IMR-90 (cell line): ENCODE results near the gene SOX6. TPM values are rescaled to one million over a fixed set of nuclear protein-coding genes. Genes with fewer than 3 reads are reported as not detected.

ENCODE experiments used
- ATAC-seq: fragments of 200-7000 bp; cut with Tn5 transposase; 2 replicates; pipeline ENCODE4 v1.9.1; 2020; ENCODE audit warnings: low read depth, mild to moderate bottlenecking, moderate library complexity
- BruUV-seq: library from RNA; stranded (reverse); fragments of 400-500 nt; replicated peaks from 2 replicates; lab custom pipeline; 2021; lab: Mats Ljungman, UMichigan
- CTCF ChIA-PET: fragments of 300-600 bp; formaldehyde crosslinking; extraction: SDS; loops from one replicate; lab custom pipeline; 2021; ENCODE audit warnings: antibody characterized with exemption; lab: Yijun Ruan, JAX
- POLR2A ChIA-PET: fragments of 300-600 bp; sonication (Branson Sonifier 250); formaldehyde crosslinking; loops from one replicate; lab custom pipeline; 2022; ENCODE audit warnings: antibody characterized with exemption; ENCODE audit not compliant: unreplicated experiment; lab: Charles Lee
- DNase-seq: peaks from one replicate; pipeline ENCODE4 v3.0.0; 2013
- H2AFZ ChIP-seq: replicated peaks from 2 replicates; pipeline ENCODE3; 2013; ENCODE audit warnings: low read length, mild to moderate bottlenecking; ENCODE audit not compliant: poor library complexity
- H2AK5ac ChIP-seq: 2 replicates; pipeline ENCODE4 v1.6.1; 2013; ENCODE audit warnings: low read depth, low read length, inconsistent platforms
- H2AK9ac ChIP-seq: replicated peaks from 2 replicates; pipeline ENCODE3; 2013; ENCODE audit warnings: mild to moderate bottlenecking, low read depth, low read length, moderate library complexity; ENCODE audit not compliant: poor library complexity
- H2BK120ac ChIP-seq: 2 replicates; pipeline ENCODE4 v1.6.1; 2013; ENCODE audit warnings: low read depth, low read length, inconsistent platforms
- H2BK15ac ChIP-seq: 3 replicates; pipeline ENCODE4 v1.6.1; 2013; ENCODE audit warnings: low read depth, low read length, inconsistent platforms
- H2BK20ac ChIP-seq: 2 replicates; pipeline ENCODE4 v1.6.1; 2013; ENCODE audit warnings: low read depth, mild to moderate bottlenecking, inconsistent platforms, low read length, moderate library complexity
- H2BK5ac ChIP-seq: 2 replicates; pipeline ENCODE4 v1.6.1; 2013; ENCODE audit warnings: mild to moderate bottlenecking, low read depth, low read length, inconsistent platforms; ENCODE audit not compliant: poor library complexity, severe bottlenecking
- H3K14ac ChIP-seq: replicated peaks from 2 replicates; pipeline ENCODE4 v1.6.1; 2013; ENCODE audit warnings: low read depth, low read length, inconsistent platforms
- H3K18ac ChIP-seq: 2 replicates; pipeline ENCODE4 v1.6.1; 2013; ENCODE audit warnings: low read depth, low read length, control low read depth
- H3K23ac ChIP-seq: 2 replicates; pipeline ENCODE4 v1.6.1; 2013; ENCODE audit warnings: low read depth, low read length, inconsistent platforms
- H3K27ac ChIP-seq: 2 replicates; pipeline ENCODE4 v1.5.1; 2013; ENCODE audit warnings: mild to moderate bottlenecking, control low read depth, low read length; ENCODE audit not compliant: insufficient read depth
- H3K27me3 ChIP-seq: 2 replicates; pipeline ENCODE4 v1.6.1; 2013; ENCODE audit warnings: low read length; ENCODE audit not compliant: control insufficient read depth, insufficient read depth
- H3K36me3 ChIP-seq: 2 replicates; pipeline ENCODE4 v1.6.1; 2013; ENCODE audit warnings: low read length, mixed read lengths; ENCODE audit not compliant: control insufficient read depth, insufficient read depth
- H3K4ac ChIP-seq: 2 replicates; pipeline ENCODE4 v1.6.1; 2013; ENCODE audit warnings: low read depth, low read length, inconsistent platforms
- H3K4me1 ChIP-seq: 2 replicates; pipeline ENCODE4 v1.6.1; 2013; ENCODE audit warnings: low read length, mixed read lengths; ENCODE audit not compliant: control insufficient read depth, insufficient read depth
- H3K4me2 ChIP-seq: 2 replicates; pipeline ENCODE4 v1.6.1; 2013; ENCODE audit warnings: low read depth, mild to moderate bottlenecking, control low read depth, low read length, moderate library complexity
- H3K4me3 ChIP-seq: 2 replicates; pipeline ENCODE4 v1.5.1; 2013; ENCODE audit warnings: low read depth, mild to moderate bottlenecking, control low read depth, low read length, moderate library complexity; ENCODE audit not compliant: insufficient read depth
- H3K56ac ChIP-seq: 2 replicates; pipeline ENCODE4 v1.6.1; 2013; ENCODE audit warnings: low read length, inconsistent platforms; ENCODE audit not compliant: insufficient read depth; ENCODE audit errors: extremely low read depth
- H3K79me1 ChIP-seq, 2 experiments: 2 replicates each; pipeline ENCODE4 v1.6.1; 2013; ENCODE audit warnings: low read length in 2 of 2, inconsistent platforms in 1 of 2, low read depth in 1 of 2
- H3K9ac ChIP-seq: 2 replicates; pipeline ENCODE4 v1.6.1; 2013; ENCODE audit warnings: low read depth, low read length, control low read depth
- H3K9me1 ChIP-seq: 2 replicates; pipeline ENCODE4 v1.6.1; 2013; ENCODE audit warnings: low read length, inconsistent platforms; ENCODE audit not compliant: insufficient read depth
- H3K9me3 ChIP-seq: 2 replicates; pipeline ENCODE4 v1.6.1; 2013; ENCODE audit warnings: low read length; ENCODE audit not compliant: control insufficient read depth, insufficient read depth
- H4K20me1 ChIP-seq: 2 replicates; pipeline ENCODE4 v1.6.1; 2013; ENCODE audit warnings: low read length, inconsistent platforms; ENCODE audit not compliant: insufficient read depth
- H4K5ac ChIP-seq: 2 replicates; pipeline ENCODE4 v1.6.1; 2013; ENCODE audit warnings: mild to moderate bottlenecking, low read depth, low read length, control low read depth
- H4K8ac ChIP-seq, 2 experiments: 2 replicates each; pipeline ENCODE4 v1.6.1; 2013; ENCODE audit warnings: low read depth in 2 of 2, low read length in 2 of 2, control low read depth in 1 of 2, inconsistent platforms in 1 of 2
- H4K91ac ChIP-seq: 2 replicates; pipeline ENCODE4 v1.6.1; 2013; ENCODE audit warnings: low read depth, low read length, inconsistent platforms; ENCODE audit not compliant: insufficient read depth
- BHLHE40 ChIP-seq: fragments of 150-350 bp; IDR thresholded peaks from 2 replicates; pipeline ENCODE4 v1.6.1; 2016; ENCODE audit warnings: mild to moderate bottlenecking, low read depth, low read length
- CEBPB ChIP-seq: IDR thresholded peaks from 2 replicates; pipeline ENCODE4 v1.6.1; 2012; ENCODE audit warnings: low read depth, low read length, improper control_type of control experiment
- CHD1 ChIP-seq: IDR thresholded peaks from 2 replicates; pipeline ENCODE4 v1.6.1; 2012; ENCODE audit warnings: low read depth, low read length, improper control_type of control experiment
- FOS ChIP-seq: fragments of 150-350 bp; IDR thresholded peaks from 2 replicates; pipeline ENCODE4 v1.6.1; 2016; ENCODE audit warnings: low read depth, low read length
- MAFK ChIP-seq: IDR thresholded peaks from 2 replicates; pipeline ENCODE4 v1.6.1; 2012; ENCODE audit warnings: low read depth, low read length, improper control_type of control experiment
- MAZ ChIP-seq: IDR thresholded peaks from 2 replicates; pipeline ENCODE4 v1.6.1; 2012; ENCODE audit warnings: low read depth, mild to moderate bottlenecking, low read length, improper control_type of control experiment, moderate library complexity, borderline replicate concordance
- MXI1 ChIP-seq: IDR thresholded peaks from 2 replicates; pipeline ENCODE4 v1.6.1; 2012; ENCODE audit warnings: low read depth, mild to moderate bottlenecking, low read length, moderate library complexity, borderline replicate concordance
- NFE2L2 ChIP-seq: fragments of 150-350 bp; IDR thresholded peaks from 2 replicates; pipeline ENCODE4 v1.6.1; 2016; ENCODE audit warnings: low read depth, mild to moderate bottlenecking, low read length
- POLR2A ChIP-seq: IDR thresholded peaks from 2 replicates; pipeline ENCODE4 v1.6.1; 2012; ENCODE audit warnings: mild to moderate bottlenecking, low read depth, low read length
- RAD21 ChIP-seq: IDR thresholded peaks from 2 replicates; pipeline ENCODE4 v1.6.1; 2012; ENCODE audit warnings: low read length, improper control_type of control experiment
- RCOR1 ChIP-seq: IDR thresholded peaks from 2 replicates; pipeline ENCODE4 v1.6.1; 2012; ENCODE audit warnings: mild to moderate bottlenecking, low read length, improper control_type of control experiment; ENCODE audit not compliant: insufficient replicate concordance
- RFX5 ChIP-seq: IDR thresholded peaks from 2 replicates; pipeline ENCODE4 v1.8.0; 2012; ENCODE audit warnings: low read depth, mild to moderate bottlenecking, low read length, moderate library complexity
- SMC3 ChIP-seq: fragments of 150-350 bp; IDR thresholded peaks from 2 replicates; pipeline ENCODE4 v1.6.1; 2016; ENCODE audit warnings: low read depth, mild to moderate bottlenecking, antibody characterized with exemption, low read length, moderate library complexity
- WGBS, 2 experiments: methylation state at CpG; one replicate each; pipeline versions ENCODE4 v1.1.5 to v1.1.7; 2013; ENCODE audit warnings: missing lambda C conversion rate in 2 of 2; ENCODE audit not compliant: insufficient read length in 1 of 2; ENCODE audit errors: extremely low coverage in 2 of 2; 5-methylcytosine and 5-hydroxymethylcytosine counted together
- dilution Hi-C: fragments of 300-500 bp; cut with HindIII; formaldehyde crosslinking; loops from one replicate; pipeline ENCODE4 v1.14.3; 2018; ENCODE audit warnings: low sequenced_read_pairs; ENCODE audit not compliant: unreplicated experiment
- in situ Hi-C: fragments of 300-500 bp; cut with MboI; formaldehyde crosslinking; loops from 3 replicates; pipeline ENCODE4 v1.14.3; 2019; ENCODE audit warnings: low sequenced_read_pairs, inconsistent platforms, mixed read lengths
- intact Hi-C: fragments of 100-400 bp; cut with micrococcal nuclease; formaldehyde crosslinking; loops from 2 replicates; pipeline ENCODE4 v1.10.0; 2022
- polyA plus RNA-seq, 3 experiments: library from polyadenylated mRNA; depleted of rRNA; stranded (reverse); fragments of >200 nt; gene quantifications; 2 replicates each; pipeline ENCODE4 v1.2.3, GENCODE V29; 2012; ENCODE audit warnings: low replicate concordance in 1 of 3
- total RNA-seq: library from RNA; depleted of rRNA; stranded (reverse); fragments of >200 nt; gene quantifications from 2 replicates; pipeline ENCODE4 v1.2.3, GENCODE V29; 2012
- TF ChIP-seq, protein P1 (sequence below): conservative IDR thresholded peaks from 2 replicates; pipeline ENCODE4 v1.5.1; 2012; ENCODE audit warnings: mild to moderate bottlenecking, low read depth, low read length, improper control_type of control experiment
- TF ChIP-seq, protein P2 (sequence below): fragments of 150-350 bp; IDR thresholded peaks from 2 replicates; pipeline ENCODE4 v1.6.1; 2017; ENCODE audit warnings: mild to moderate bottlenecking, antibody characterized with exemption, low read length, low read depth
- TF ChIP-seq, protein P3 (sequence below): fragments of 150-350 bp; IDR thresholded peaks from 2 replicates; pipeline ENCODE4 v1.6.1; 2016; ENCODE audit warnings: low read depth, mild to moderate bottlenecking, low read length, moderate library complexity, borderline replicate concordance

The SOX6 gene
- total and polyA plus RNA-seq, 2 of the 4 experiments (the other 2 are of a cell fraction), result 1.7 to 7.7 TPM

DNA sequence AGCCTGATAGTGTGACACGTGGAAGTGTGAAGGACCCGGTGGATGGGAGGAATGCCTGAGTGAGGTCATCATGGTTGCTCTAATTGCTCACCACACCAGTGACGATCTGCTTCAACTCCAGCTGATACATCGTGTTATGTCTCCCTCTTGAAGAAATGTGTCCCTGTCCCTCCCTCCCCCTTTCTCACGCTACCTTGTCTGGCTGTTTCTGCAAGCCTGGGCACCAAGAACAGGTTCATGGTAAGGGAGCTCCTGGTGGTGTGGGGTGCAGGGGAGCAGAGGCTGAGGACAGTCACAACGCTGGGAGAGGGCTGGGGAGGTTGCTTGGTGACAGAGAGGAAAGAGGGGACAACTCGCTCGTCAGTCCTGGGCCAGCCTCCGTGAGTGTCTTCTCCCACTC is 413.4 kb downstream of the SOX6 start:
- no peak overlapping the region for H2AK9ac ChIP-seq
- H4K20me1 ChIP-seq, result no peaks in the 10 kb centered on the region
- no peak overlapping the region for H2BK5ac ChIP-seq
- H2BK20ac ChIP-seq, result no peak overlapping the region
- in situ Hi-C loops (no loop called here), intact Hi-C loops (no loop called here), dilution Hi-C loops (no loop called here)
- H2AK5ac ChIP-seq, result 0 out of 2 replicates have a peak overlapping the region, but pooled peaks have one; percentile 20
- no peak for ATAC-seq
- H3K27me3 ChIP-seq, result no peaks in the 10 kb centered on the region
- no peak overlapping the region; the same call in 1 of the 2 replicates for H3K4ac ChIP-seq
- WGBS, 2 experiments, result no CpG with 5 or more reads among the region's 9 CpGs
- no peak overlapping the region for H3K14ac ChIP-seq
- POLR2A ChIA-PET, result no interaction called here
- BruUV-seq, result no TSS peak
- peaks cover 7% of the 10 kb centered on the region for H3K9me3 ChIP-seq
- H3K36me3 ChIP-seq, result no peaks in the 10 kb centered on the region
- no peak overlapping the region for H4K8ac ChIP-seq
- CTCF ChIA-PET, result no interaction called here
- peaks cover 4% of the 10 kb centered on the region; the same call in 1 of the 2 replicates for H3K4me1 ChIP-seq
- H4K5ac ChIP-seq, result no peak overlapping the region
- no peak overlapping the region for H3K4me2 ChIP-seq
- TF ChIP-seq CEBPB, result no peak
- TF ChIP-seq RFX5, result no peak
- no peak for TF ChIP-seq FOS
- TF ChIP-seq, protein P1, sequence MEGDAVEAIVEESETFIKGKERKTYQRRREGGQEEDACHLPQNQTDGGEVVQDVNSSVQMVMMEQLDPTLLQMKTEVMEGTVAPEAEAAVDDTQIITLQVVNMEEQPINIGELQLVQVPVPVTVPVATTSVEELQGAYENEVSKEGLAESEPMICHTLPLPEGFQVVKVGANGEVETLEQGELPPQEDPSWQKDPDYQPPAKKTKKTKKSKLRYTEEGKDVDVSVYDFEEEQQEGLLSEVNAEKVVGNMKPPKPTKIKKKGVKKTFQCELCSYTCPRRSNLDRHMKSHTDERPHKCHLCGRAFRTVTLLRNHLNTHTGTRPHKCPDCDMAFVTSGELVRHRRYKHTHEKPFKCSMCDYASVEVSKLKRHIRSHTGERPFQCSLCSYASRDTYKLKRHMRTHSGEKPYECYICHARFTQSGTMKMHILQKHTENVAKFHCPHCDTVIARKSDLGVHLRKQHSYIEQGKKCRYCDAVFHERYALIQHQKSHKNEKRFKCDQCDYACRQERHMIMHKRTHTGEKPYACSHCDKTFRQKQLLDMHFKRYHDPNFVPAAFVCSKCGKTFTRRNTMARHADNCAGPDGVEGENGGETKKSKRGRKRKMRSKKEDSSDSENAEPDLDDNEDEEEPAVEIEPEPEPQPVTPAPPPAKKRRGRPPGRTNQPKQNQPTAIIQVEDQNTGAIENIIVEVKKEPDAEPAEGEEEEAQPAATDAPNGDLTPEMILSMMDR, result no peak
- TF ChIP-seq MAZ, result no peak
- no peak for TF ChIP-seq MAFK
- no peak for TF ChIP-seq SMC3
- no peak for TF ChIP-seq BHLHE40
- TF ChIP-seq NFE2L2, result no peak
- TF ChIP-seq RCOR1, result no peak
- TF ChIP-seq, protein P2, sequence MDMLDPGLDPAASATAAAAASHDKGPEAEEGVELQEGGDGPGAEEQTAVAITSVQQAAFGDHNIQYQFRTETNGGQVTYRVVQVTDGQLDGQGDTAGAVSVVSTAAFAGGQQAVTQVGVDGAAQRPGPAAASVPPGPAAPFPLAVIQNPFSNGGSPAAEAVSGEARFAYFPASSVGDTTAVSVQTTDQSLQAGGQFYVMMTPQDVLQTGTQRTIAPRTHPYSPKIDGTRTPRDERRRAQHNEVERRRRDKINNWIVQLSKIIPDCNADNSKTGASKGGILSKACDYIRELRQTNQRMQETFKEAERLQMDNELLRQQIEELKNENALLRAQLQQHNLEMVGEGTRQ, result no peak
- no peak for TF ChIP-seq MXI1
- no peak for TF ChIP-seq RAD21
- no peak for TF ChIP-seq POLR2A
- TF ChIP-seq CHD1, result no peak
- TF ChIP-seq, protein P3, sequence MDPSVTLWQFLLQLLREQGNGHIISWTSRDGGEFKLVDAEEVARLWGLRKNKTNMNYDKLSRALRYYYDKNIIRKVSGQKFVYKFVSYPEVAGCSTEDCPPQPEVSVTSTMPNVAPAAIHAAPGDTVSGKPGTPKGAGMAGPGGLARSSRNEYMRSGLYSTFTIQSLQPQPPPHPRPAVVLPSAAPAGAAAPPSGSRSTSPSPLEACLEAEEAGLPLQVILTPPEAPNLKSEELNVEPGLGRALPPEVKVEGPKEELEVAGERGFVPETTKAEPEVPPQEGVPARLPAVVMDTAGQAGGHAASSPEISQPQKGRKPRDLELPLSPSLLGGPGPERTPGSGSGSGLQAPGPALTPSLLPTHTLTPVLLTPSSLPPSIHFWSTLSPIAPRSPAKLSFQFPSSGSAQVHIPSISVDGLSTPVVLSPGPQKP, result no peak
- H3K23ac ChIP-seq, result no peak overlapping the region
- no peak overlapping the region for H2AFZ ChIP-seq
- no peak overlapping the region for H4K91ac ChIP-seq
- H2BK15ac ChIP-seq, result no peak overlapping the region
- H3K18ac ChIP-seq, result no peak overlapping the region
- no peak overlapping the region for H3K56ac ChIP-seq
- no peak overlapping the region for H2BK120ac ChIP-seq
- no peak overlapping the region for H3K4me3 ChIP-seq
- no peak for DNase-seq
- H3K9me1 ChIP-seq, result peaks cover 6% of the 10 kb centered on the region; the same call in 1 of the 2 replicates
- no peak overlapping the region for H3K27ac ChIP-seq
- no peaks in the 10 kb centered on the region for H3K79me1 ChIP-seq
- no peak overlapping the region for H3K9ac ChIP-seq
